Transverse colon (tissue), 4 donors: ENCODE results near the gene SLC22A24. TPM values are rescaled to one million over a fixed set of nuclear protein-coding genes. Genes with fewer than 3 reads are reported as not detected.

Source experiments
- DNase-seq: peaks from one replicate; pipeline ENCODE4 v3.0.0-alpha.2; 2019
- H3K27ac ChIP-seq, 4 donors: fragments of 200-600 bp; sonication (generic); 2 replicates each; pipeline ENCODE4 v1.5.1; 2016 to 2018; ENCODE audit warnings: inconsistent platforms in 4 of 4
- H3K27me3 ChIP-seq: fragments of 200-600 bp; sonication (generic); 2 replicates; pipeline ENCODE4 v1.5.1; 2017; ENCODE audit warnings: inconsistent platforms
- H3K36me3 ChIP-seq, 4 donors: fragments of 200-600 bp; sonication (generic); 2 replicates each; pipeline ENCODE4 v1.5.1; 2017 to 2019; ENCODE audit warnings: inconsistent platforms in 4 of 4
- H3K4me1 ChIP-seq, 4 donors: fragments of 200-600 bp; sonication (generic); 2 replicates each; pipeline ENCODE4 v1.5.1; 2017 to 2020; ENCODE audit warnings: inconsistent platforms in 4 of 4
- H3K4me3 ChIP-seq, 4 donors: fragments of 200-600 bp; sonication (generic); 1 replicate in 1 of 4; 2 replicates in 3 of 4; pipeline versions ENCODE4 v1.5.1 to v1.6.1; 2017 to 2019; ENCODE audit warnings: inconsistent platforms in 4 of 4
- H3K9me3 ChIP-seq, 2 donors: fragments of 200-600 bp; sonication (generic); 2 replicates each; pipeline ENCODE4 v1.5.1; 2017 to 2019; ENCODE audit warnings: inconsistent platforms in 2 of 2
- CTCF ChIP-seq, 5 experiments: fragments of 200-600 bp in 3 of 5; fragments of 450-650 bp in 2 of 5; sonication (generic) in 3 of 5; IDR thresholded peaks; 1 replicate in 2 of 5; 2 replicates in 3 of 5; pipeline ENCODE4 v1.5.1; 2016 to 2017; ENCODE audit warnings: antibody characterized with exemption in 5 of 5, inconsistent platforms in 3 of 5, mild to moderate bottlenecking in 2 of 5, moderate library complexity in 1 of 5
- EP300 ChIP-seq: sonication (generic); formaldehyde crosslinking; IDR thresholded peaks from one replicate; pipeline ENCODE4 v1.6.1; 2017; ENCODE audit warnings: antibody characterized with exemption, low read depth
- POLR2A ChIP-seq: fragments of 450-650 bp; IDR thresholded peaks from one replicate; pipeline ENCODE4 v1.6.1; 2016; ENCODE audit warnings: antibody characterized with exemption, mild to moderate bottlenecking, moderate library complexity
- POLR2AphosphoS5 ChIP-seq, 3 donors: sonication (generic); formaldehyde crosslinking; IDR thresholded peaks; one replicate each; pipeline ENCODE4 v1.6.1; 2016; ENCODE audit warnings: antibody characterized with exemption in 3 of 3
- WGBS, 2 donors: methylation state at CpG; one replicate each; pipeline ENCODE4 v1.1.5; 2018; ENCODE audit warnings: low coverage in 1 of 2; 5-methylcytosine and 5-hydroxymethylcytosine counted together
- in situ Hi-C, 4 donors: fragments of 200-750 bp; cut with MboI; loops; one replicate each; pipeline versions ENCODE4 v1.15.0 to v1.15.1; 2017; ENCODE audit warnings: low sequenced_read_pairs in 3 of 4, low pct_ligation_motif_present in 1 of 4, low pct_unique_long_range_greater_than_20kb in 1 of 4
- intact Hi-C: fragments of 100-400 bp; cut with DNase I; formaldehyde crosslinking; loops from one replicate; pipeline ENCODE4 v1.15.1; 2023; ENCODE audit warnings: low total_unique reads
- total RNA-seq, 4 donors: library from RNA; depleted of rRNA; stranded (reverse); fragments of >200 nt; gene quantifications; one replicate each; pipeline ENCODE4 v1.1.0, GENCODE V29; 2016

SLC22A24 gene
- total RNA-seq: not detected

DNA sequence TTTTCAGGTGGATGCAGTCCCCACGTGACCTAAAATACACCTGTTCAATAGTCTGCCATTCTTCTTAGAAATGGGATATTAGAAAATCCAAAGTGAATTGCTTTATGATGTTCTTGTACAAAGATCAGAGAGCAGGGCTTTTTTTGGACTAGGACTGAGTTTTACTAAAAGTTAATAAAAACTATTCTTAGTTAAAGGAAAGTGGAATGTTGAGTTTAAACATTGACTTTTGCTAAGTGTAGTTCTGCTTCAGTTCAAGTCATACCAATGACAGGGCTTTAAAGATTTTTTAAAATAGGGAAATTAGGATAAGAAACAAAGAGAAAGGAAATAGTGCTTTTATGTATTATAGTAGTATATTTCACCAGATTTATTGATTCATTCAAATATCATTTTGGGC, at the start of gene SLC22A24:
SLC22A24 (minus strand) TSS at position 101 of the 400 bp plus-strand sequence. CDS start 442 bp downstream, outside the sequence.
- in situ Hi-C loops (no loop called here), intact Hi-C loops (no loop called here)
- Histone ChIP-seq H3K4me3 (no peak within 1 kb of the TSS), H3K27ac (no peak within 1 kb of the TSS), H3K27me3 (no peaks in the 10 kb centered on the region), H3K4me1 (no peaks in the 10 kb centered on the region), H3K9me3 (no peaks in the 10 kb centered on the region), H3K36me3 (no peaks in the 10 kb centered on the region)
- TF ChIP-seq POLR2AphosphoS5 (IDR thresholded peaks at IDR 0.05) (no peak), POLR2A (no peak), CTCF (IDR thresholded peaks at IDR 0.05) (no peak), EP300 (no peak)
- no peak for DNase-seq
- WGBS, 2 donors: 41% methylated on average over 1 of the region's 1 CpG; no CpG with 5 or more reads in 1 of the 2 donors

DNA sequence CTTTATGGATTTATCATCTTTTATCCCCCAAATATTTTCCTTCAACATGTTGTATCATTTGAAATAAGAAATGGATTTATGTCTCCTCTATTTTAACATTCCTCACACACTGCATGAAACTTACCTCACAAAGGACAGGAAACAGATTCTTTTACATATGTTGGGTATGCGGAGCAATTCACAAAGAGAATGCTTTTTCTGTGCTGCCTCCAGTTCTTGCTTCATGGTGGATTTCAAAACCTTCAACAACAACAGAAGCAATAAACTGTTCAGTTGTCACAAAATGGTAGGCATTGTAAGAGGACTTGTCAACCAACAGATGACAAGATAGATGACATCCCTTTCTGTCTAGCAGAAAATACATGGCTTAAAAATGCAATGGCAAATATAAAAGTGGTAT, 36.5 kb upstream of the SLC22A24 start:
- Histone ChIP-seq H3K9me3 (no peaks in the 10 kb centered on the region), H3K4me1 (no peaks in the 10 kb centered on the region), H3K27ac (no peak overlapping the region), H3K36me3 (no peaks in the 10 kb centered on the region), H3K27me3 (peaks cover 11% of the 10 kb centered on the region), H3K4me3 (no peak overlapping the region)
- 83 to 91% methylated on average over 1 of the region's 1 CpG for WGBS, 2 donors
- no peak for DNase-seq
- TF ChIP-seq EP300 (no peak), POLR2AphosphoS5 (IDR thresholded peaks at IDR 0.05) (no peak), CTCF (IDR thresholded peaks at IDR 0.05) (no peak), POLR2A (no peak)
- intact Hi-C loops: no loop called here
- in situ Hi-C loops: no loop called here

DNA sequence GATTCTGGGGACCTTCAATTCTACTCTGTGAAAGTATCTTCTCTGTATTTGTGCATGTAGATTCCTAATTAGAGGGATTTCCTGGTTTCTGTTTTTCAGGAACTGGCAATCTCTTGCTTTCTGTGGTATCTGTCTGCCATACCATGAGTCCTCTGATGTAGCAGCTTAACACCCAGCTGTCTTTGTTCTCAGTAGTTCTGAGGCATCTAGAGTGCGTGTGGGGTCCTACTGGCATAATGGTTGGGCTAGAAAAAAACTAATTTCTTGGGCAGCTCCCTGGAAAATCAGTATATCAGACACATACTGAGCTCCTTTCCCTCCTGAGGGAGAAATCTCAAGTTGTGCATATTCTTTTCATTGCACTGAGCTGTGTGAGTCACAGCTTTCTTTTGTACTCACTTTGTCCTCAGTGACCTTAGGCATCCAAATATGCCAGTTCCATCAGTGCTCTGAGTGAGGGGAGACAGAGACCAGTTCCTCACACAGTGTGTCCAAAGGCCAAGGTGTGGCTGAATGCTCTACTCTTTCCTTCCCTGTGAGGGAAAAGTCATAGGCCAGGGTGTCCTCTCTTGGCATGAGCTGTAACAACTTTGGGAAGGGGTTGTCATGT, 35.5 kb upstream of the SLC22A24 start:
- peaks cover 11% of the 10 kb centered on the region for H3K27me3 ChIP-seq
- TF ChIP-seq CTCF (IDR thresholded peaks at IDR 0.05): no peak
- TF ChIP-seq EP300: no peak
- no peak for TF ChIP-seq POLR2A
- TF ChIP-seq POLR2AphosphoS5 (IDR thresholded peaks at IDR 0.05): no peak
- no peak overlapping the region for H3K4me3 ChIP-seq
- 67% methylated on average over 1 of the region's 1 CpG; no CpG with 5 or more reads in 1 of the 2 donors for WGBS, 2 donors
- no peak overlapping the region for H3K27ac ChIP-seq
- intact Hi-C loops (no loop called here), in situ Hi-C loops (no loop called here)
- H3K9me3 ChIP-seq: no peaks in the 10 kb centered on the region
- no peak for DNase-seq
- H3K4me1 ChIP-seq: no peaks in the 10 kb centered on the region
- H3K36me3 ChIP-seq: no peaks in the 10 kb centered on the region

GRCh38 chr11:63177872-63178271, 33.9 kb upstream of the SLC22A24 start:
- TF ChIP-seq CTCF (IDR thresholded peaks at IDR 0.05) (no peak), EP300 (no peak), POLR2A (no peak), POLR2AphosphoS5 (IDR thresholded peaks at IDR 0.05) (no peak)
- no peaks in the 10 kb centered on the region for H3K9me3 ChIP-seq
- H3K4me3 ChIP-seq: no peak overlapping the region
- H3K27ac ChIP-seq: no peak overlapping the region
- no peaks in the 10 kb centered on the region for H3K4me1 ChIP-seq
- 75 to 81% methylated on average over 1 of the region's 1 CpG for WGBS, 2 donors
- no peaks in the 10 kb centered on the region for H3K36me3 ChIP-seq
- intact Hi-C loops (no loop called here), in situ Hi-C loops (no loop called here)
- DNase-seq: no peak
- peaks cover 11% of the 10 kb centered on the region for H3K27me3 ChIP-seq
